Gastrocnemius medialis (tissue), 4 donors: ENCODE data around the gene CYTH1. TPM values are rescaled to one million over a fixed set of nuclear protein-coding genes. Genes with fewer than 3 reads are reported as not detected.

ENCODE experiments used
- ATAC-seq, 2 donors: fragments of 150-250 bp; one replicate each; pipeline ENCODE4 v1.9.1; 2016
- DNase-seq, 2 donors: peaks; one replicate each; pipeline ENCODE4 v3.0.0-alpha.2; 2019
- H3K27ac ChIP-seq, 4 donors: fragments of 200-600 bp; sonication (generic); 1 replicate in 1 of 4; 2 replicates in 3 of 4; pipeline ENCODE4 v1.5.1; 2016 to 2018; ENCODE audit warnings: mild to moderate bottlenecking in 2 of 4, moderate library complexity in 1 of 4
- H3K27me3 ChIP-seq, 3 donors: fragments of 200-600 bp; sonication (generic) in 2 of 3; 1 replicate in 1 of 3; 2 replicates in 2 of 3; pipeline versions ENCODE4 v1.5.1 to v1.6.0; 2016 to 2019; ENCODE audit warnings: mild to moderate bottlenecking in 1 of 3, moderate library complexity in 1 of 3
- H3K36me3 ChIP-seq, 2 donors: fragments of 200-600 bp; sonication (generic) in 1 of 2; one replicate each; pipeline ENCODE4 v1.5.1; 2017 to 2018
- H3K4me1 ChIP-seq, 2 donors: fragments of 200-600 bp; sonication (generic) in 1 of 2; one replicate each; pipeline ENCODE4 v1.5.1; 2016 to 2017; ENCODE audit warnings: mild to moderate bottlenecking in 2 of 2
- H3K4me3 ChIP-seq, 4 donors: fragments of 200-600 bp; sonication (generic) in 3 of 4; 1 replicate in 1 of 4; 2 replicates in 3 of 4; pipeline ENCODE4 v1.5.1; 2016 to 2019; ENCODE audit warnings: mild to moderate bottlenecking in 2 of 4
- H3K9me3 ChIP-seq, 3 donors: fragments of 200-600 bp; sonication (generic) in 2 of 3; 1 replicate in 1 of 3; 2 replicates in 2 of 3; pipeline ENCODE4 v1.5.1; 2016 to 2019
- POLR2A ChIP-seq, 2 donors: fragments of 450-650 bp; IDR thresholded peaks; one replicate each; pipeline ENCODE4 v1.6.1; 2017; ENCODE audit warnings: antibody characterized with exemption in 2 of 2, mild to moderate bottlenecking in 2 of 2, moderate library complexity in 2 of 2
- in situ Hi-C, 4 donors: fragments of 200-750 bp; cut with MboI; loops; one replicate each; pipeline versions ENCODE4 v1.15.0 to v1.8.0; 2017; ENCODE audit warnings: low sequenced_read_pairs in 4 of 4
- intact Hi-C: fragments of 100-400 bp; cut with DNase I; formaldehyde crosslinking; loops from one replicate; pipeline ENCODE4 v1.15.1; 2023; ENCODE audit warnings: low total_unique reads
- total RNA-seq, 4 donors: library from RNA; depleted of rRNA; stranded (reverse); fragments of >200 nt; gene quantifications; one replicate each; pipeline versions ENCODE4 v1.1.0 to v1.2.3, GENCODE V29; 2016
- TF ChIP-seq, protein P1 (sequence below), 5 experiments: fragments of 450-650 bp in 3 of 5; fragments of 200-600 bp in 2 of 5; sonication (generic) in 2 of 5; IDR thresholded peaks in 4 of 5; conservative IDR thresholded peaks in 1 of 5; 1 replicate in 4 of 5; 2 replicates in 1 of 5; pipeline ENCODE4 v1.5.1; 2016 to 2019; ENCODE audit warnings: antibody characterized with exemption in 5 of 5, mild to moderate bottlenecking in 3 of 5, moderate library complexity in 3 of 5

CYTH1 gene
- total RNA-seq, 4 donors from 2014 or later = 24.7 to 43.7 (median 32.4) TPM

DNA sequence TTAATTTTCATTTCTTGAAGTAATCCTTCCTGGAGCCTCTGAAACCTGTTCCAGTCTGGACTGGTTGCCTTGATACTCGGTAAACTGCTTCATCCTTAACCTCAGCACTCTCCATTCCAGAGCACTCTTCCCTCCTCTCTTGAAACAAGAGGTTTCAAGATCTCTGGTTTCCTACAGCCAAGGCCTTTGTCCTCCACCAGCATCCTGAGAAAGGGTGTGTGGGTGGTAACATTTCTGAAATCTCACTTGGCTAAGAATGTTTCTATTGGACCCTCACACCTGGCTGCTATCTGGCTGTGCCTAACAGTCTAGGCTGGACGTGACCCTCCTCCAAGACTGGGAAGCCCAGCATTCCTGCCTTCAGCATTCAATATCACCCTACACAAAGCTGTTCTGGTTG is 99.7 kb downstream of the CYTH1 start:
- H3K27me3 ChIP-seq = no peaks in the 10 kb centered on the region
- intact Hi-C loops = loop anchor here (5.0 kb wide), 1 partner anchor 35 kb away; no protein-coding TSS in a partner anchor
- no peak for ATAC-seq
- DNase-seq = no peak
- no peak overlapping the region for H3K4me3 ChIP-seq
- peaks cover 0 to 25% of the 10 kb centered on the region in 2 donors for H3K36me3 ChIP-seq
- peak overlapping the region in 2 of 4 donors; percentile 10 to 89 for H3K27ac ChIP-seq
- peaks cover 12 to 30% of the 10 kb centered on the region in 2 donors for H3K4me1 ChIP-seq
- TF ChIP-seq POLR2A (IDR thresholded peaks at IDR 0.05) = no peak
- TF ChIP-seq, protein P1, sequence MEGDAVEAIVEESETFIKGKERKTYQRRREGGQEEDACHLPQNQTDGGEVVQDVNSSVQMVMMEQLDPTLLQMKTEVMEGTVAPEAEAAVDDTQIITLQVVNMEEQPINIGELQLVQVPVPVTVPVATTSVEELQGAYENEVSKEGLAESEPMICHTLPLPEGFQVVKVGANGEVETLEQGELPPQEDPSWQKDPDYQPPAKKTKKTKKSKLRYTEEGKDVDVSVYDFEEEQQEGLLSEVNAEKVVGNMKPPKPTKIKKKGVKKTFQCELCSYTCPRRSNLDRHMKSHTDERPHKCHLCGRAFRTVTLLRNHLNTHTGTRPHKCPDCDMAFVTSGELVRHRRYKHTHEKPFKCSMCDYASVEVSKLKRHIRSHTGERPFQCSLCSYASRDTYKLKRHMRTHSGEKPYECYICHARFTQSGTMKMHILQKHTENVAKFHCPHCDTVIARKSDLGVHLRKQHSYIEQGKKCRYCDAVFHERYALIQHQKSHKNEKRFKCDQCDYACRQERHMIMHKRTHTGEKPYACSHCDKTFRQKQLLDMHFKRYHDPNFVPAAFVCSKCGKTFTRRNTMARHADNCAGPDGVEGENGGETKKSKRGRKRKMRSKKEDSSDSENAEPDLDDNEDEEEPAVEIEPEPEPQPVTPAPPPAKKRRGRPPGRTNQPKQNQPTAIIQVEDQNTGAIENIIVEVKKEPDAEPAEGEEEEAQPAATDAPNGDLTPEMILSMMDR (IDR thresholded peaks at IDR 0.05 in 4 of 5, conservative IDR thresholded peaks at IDR 0.05 in 1 of 5) = no peak
- in situ Hi-C loops = no loop called here
- no peaks in the 10 kb centered on the region for H3K9me3 ChIP-seq

DNA sequence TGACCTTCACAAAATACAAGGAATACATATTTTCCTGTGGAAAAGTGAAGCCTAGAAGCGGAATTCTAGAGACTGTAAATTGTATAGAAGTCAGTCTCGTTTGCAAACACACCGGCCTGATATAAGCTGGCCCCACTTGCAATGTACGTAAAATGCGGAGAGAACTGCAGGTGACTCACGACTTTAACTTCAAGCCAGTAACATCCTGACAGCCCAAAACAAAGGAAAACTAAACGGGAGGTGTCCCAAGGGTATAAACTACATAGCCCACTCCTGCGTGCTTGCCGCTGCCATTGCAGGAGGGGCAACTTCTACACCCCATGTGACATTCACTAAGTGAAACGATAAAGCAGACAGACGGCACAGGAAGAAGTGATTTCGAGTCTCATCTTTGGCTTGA is 101.6 kb downstream of the CYTH1 start:
- H3K27me3 ChIP-seq = no peaks in the 10 kb centered on the region
- in situ Hi-C loops = no loop called here

DNA sequence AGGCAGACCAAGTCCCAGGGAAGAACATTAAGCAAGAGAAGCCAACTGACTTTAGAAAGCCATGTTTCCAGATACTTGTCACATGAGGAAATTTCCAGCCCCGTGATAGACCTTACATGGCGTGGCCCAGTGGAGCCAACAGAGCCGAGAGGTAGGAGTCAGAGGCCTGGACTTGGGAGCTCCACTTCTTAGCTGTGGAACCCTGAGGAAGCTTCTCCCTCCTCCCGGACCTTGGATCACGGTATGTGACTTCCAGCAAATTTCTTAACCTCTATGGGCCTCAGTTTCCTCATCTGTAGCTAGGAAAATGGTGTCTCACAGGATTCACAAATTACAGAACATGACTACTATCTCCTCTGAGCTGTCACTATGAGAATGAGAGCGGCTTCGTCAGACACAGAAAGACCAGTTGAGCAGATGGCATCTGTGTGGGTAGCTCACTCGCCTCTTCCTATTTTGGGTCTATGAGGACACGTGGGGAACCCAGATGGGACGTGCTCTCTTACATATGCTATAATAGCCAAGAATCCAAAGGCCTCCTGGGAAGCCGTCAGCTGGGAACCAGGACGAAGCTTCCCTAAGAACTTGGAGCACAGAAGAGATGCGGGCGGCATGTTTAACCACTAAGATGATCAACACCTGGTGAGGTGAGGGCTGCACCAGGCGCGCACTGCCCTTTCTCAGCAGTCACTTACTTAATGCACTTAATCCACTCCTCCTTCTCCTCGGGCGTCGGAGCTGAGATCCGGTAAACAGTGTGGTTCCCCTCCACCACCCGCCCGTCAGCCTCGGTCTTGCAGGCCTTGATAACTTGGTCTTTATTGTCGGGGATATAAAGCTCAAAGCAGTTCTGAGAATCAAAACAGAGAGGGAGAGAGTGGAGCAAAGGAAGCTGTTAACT is 102.3 kb downstream of the CYTH1 start:
- TF ChIP-seq POLR2A (IDR thresholded peaks at IDR 0.05) = no peak
- TF ChIP-seq, protein P1 (IDR thresholded peaks at IDR 0.05 in 4 of 5, conservative IDR thresholded peaks at IDR 0.05 in 1 of 5) = no peak
- H3K27ac ChIP-seq = peak overlapping the region; percentile 86 to 98 (median 90)

More for the DNA sequence above, 101.6 kb downstream of the CYTH1 start:
- peaks cover 28 to 49% of the 10 kb centered on the region in 2 donors for H3K4me1 ChIP-seq
- TF ChIP-seq POLR2A (IDR thresholded peaks at IDR 0.05) = no peak
- TF ChIP-seq, protein P1 (IDR thresholded peaks at IDR 0.05 in 4 of 5, conservative IDR thresholded peaks at IDR 0.05 in 1 of 5) = no peak
- H3K4me3 ChIP-seq = no peak overlapping the region
- DNase-seq (no peak), ATAC-seq (no peak)
- H3K9me3 ChIP-seq = no peaks in the 10 kb centered on the region
- intact Hi-C loops = loop anchor here (5.0 kb wide), 1 partner anchor 37 kb away; no protein-coding TSS in a partner anchor
- peak overlapping the region; percentile 4 to 98 (median 88) for H3K27ac ChIP-seq
- peaks cover 0 to 22% of the 10 kb centered on the region in 2 donors for H3K36me3 ChIP-seq

DNA sequence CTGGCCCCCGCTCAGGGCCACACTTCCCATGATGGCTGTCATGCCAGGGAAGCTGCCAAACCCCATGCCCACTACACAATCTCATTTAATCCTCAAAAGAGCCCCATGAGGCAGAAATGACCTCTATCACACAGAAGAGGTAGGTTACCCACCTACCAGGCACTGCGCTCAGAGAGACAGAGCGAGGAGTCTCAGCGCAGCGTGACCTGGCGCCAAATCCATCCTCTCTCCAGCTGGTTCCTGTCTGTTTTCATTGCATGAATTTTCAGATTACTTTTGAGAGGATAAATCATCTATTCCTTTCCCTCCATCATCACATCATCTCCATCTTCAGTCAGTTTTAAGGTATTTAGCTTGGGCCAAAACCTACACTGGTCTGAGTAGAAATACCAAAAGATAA is 103.4 kb downstream of the CYTH1 start:
- intact Hi-C loops (loop anchor here (5.0 kb wide), 3 partner anchors 104 to 236 kb away; partner anchors contain the start of genes CYTH1 and USP36), in situ Hi-C loops (no loop called here)
- Histone ChIP-seq H3K4me3 (no peak overlapping the region), H3K27ac (peak overlapping the region; percentile 86 to 98 (median 90)), H3K4me1 (peaks cover 35 to 62% of the 10 kb centered on the region in 2 donors), H3K36me3 (peaks cover 0 to 26% of the 10 kb centered on the region in 2 donors), H3K9me3 (no peaks in the 10 kb centered on the region), H3K27me3 (no peaks in the 10 kb centered on the region)
- DNase-seq (no peak), ATAC-seq (no peak)
- no peak for TF ChIP-seq POLR2A (IDR thresholded peaks at IDR 0.05)
- TF ChIP-seq, protein P1 (IDR thresholded peaks at IDR 0.05 in 4 of 5, conservative IDR thresholded peaks at IDR 0.05 in 1 of 5) = no peak

More for the DNA sequence above, 102.3 kb downstream of the CYTH1 start:
- no peaks in the 10 kb centered on the region for H3K9me3 ChIP-seq
- peaks cover 28 to 52% of the 10 kb centered on the region in 2 donors for H3K4me1 ChIP-seq
- no peaks in the 10 kb centered on the region for H3K27me3 ChIP-seq
- intact Hi-C loops (loop anchor here (5.0 kb wide), 4 partner anchors 38 to 237 kb away; partner anchors contain the start of genes CYTH1 and USP36), in situ Hi-C loops (no loop called here)
- ATAC-seq (no peak), DNase-seq (peak in 1 of 2 donors; percentile 58)
- H3K36me3 ChIP-seq = peaks cover 0 to 29% of the 10 kb centered on the region in 2 donors
- no peak overlapping the region for H3K4me3 ChIP-seq
